ENCODE measurements around the gene RGMA.
"Not testable (repeated sequence)": the region's sequence is repeated elsewhere in the genome, so short reads cannot be mapped to it uniquely, and the experiment has no call there.

The RGMA gene

GRCh38 chr15:93034512-93034911 lies 54.5 kb downstream of the RGMA start:
- DNase-seq (ENCODE audit: low read depth) = no peak

- no peak for DNase-seq (ENCODE audit: low read depth)
Measured at GRCh38 chr15:93033434-93034045, 55.5 kb downstream of the RGMA start.

DNA sequence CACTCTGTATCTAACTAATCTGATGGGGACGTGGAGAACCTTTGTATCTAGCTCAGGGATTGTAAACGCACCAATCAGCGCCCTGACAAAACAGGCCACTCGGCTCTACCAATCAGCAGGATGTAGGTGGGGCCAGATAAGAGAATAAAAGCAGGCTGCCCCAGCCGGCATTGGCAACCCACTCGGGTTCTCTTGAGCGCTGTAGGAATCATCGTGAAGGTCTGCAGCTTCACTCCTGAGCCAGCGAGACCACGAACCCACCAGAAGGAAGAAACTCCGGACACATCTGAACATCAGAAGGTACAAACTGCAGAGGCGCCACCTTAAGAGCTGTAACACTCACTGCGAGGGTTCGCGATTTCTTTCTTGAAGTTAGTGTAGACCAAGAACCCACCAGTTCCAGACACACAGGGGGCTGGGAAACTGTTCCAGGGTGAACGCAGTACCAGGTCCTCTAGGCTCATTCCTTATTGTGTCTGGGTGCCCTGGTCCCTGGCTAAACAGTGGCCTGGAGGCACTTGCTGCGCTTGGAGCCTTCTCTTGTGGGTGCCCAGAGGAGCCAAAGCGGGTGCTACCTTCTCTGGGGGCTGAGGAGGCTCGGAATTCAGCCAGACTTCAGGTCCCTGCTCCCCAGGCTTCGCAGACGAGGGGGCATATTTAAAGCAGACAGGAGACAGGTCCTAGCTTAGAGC lies 56.4 kb downstream of the RGMA start:
- DNase-seq (ENCODE audit: low read depth) = not testable (repeated sequence)

GRCh38 chr15:93031557-93032384 lies 57.2 kb downstream of the RGMA start:
- DNase-seq (ENCODE audit: low read depth) = not testable (repeated sequence)

DNA sequence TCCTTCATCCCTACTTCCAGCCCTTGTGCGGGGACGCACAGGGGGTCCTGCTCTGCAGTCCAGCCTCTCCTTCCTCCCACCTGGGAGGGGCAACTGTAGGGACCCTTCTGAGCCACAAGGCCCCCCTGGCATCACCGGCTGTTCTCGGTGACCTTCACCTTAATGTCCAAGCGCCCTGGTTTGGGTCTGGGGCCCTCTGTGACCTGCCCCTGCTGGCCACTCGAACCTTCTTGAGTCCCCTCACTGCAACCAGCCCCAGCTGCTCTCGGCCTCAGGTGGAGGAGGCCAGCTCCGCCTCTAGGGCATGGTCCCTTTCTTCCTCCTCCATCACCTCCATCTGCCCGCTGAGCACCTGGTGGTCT lies 57.9 kb downstream of the RGMA start:
- no peak for DNase-seq (ENCODE audit: low read depth)

- DNase-seq (ENCODE audit: low read depth) = peak; percentile 53
Measured at GRCh38 chr15:93030430-93031102, 58.4 kb downstream of the RGMA start.

DNA sequence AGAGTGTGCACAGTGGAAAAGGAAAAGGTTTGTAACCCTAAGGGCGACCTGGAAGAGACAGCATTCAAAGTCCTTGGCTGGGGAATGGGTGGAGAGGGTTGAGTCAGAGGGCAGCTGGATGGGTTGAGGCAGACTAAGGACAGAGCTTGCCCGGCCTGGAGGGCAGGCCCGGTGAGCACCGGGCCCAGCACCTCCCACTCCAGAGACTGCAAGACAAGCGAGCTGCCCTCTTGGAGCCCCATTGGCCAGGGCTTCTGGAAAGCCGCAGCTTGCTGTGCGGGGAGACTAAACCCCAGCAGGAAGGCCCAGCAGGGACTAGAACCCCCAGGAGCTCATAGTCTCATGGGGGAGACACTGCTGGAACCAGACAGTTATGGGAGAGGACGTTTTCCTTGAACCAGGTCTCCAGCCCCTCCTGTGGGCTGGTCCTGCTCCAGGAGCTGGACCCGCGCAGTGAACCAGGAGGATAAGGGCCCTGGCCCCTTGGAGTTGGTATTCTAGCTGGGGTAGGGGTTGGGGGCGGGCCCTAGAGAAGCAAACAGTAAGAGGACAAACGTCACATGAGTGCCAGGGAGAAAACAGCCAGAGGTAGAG lies 59.1 kb downstream of the RGMA start:
- no peak for DNase-seq (ENCODE audit: low read depth)

DNA sequence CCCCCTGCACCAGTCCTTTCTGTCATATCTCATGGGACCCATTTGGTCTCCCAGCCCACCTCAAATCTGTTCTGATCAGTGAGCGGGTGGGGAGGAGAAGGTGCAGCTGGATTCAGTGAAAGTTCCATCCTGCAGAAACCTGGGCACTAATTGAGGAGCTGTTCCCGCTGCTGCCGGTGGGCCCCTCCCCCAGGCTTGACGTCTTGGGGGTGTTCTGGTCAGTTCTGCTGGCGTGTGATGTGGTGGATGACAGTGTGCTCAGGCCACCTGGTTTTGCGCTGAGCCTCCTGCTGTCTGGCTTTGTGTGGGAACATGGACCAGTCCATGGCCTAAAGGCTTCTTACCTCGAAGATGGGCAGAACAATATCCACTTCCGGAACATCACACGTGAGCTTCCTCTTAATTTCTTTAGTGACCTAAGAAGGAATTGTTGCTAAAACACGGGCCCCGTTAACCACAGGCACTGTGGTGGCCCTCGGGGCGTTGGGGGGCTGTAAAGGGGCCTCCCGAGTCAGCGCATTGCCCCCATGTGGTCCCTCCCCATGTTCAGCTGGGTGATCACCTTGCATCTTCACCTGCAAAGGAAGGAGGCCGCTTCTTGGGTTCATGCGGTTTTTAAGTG lies 59.7 kb downstream of the RGMA start:
- DNase-seq (ENCODE audit: low read depth) = no peak

DNA sequence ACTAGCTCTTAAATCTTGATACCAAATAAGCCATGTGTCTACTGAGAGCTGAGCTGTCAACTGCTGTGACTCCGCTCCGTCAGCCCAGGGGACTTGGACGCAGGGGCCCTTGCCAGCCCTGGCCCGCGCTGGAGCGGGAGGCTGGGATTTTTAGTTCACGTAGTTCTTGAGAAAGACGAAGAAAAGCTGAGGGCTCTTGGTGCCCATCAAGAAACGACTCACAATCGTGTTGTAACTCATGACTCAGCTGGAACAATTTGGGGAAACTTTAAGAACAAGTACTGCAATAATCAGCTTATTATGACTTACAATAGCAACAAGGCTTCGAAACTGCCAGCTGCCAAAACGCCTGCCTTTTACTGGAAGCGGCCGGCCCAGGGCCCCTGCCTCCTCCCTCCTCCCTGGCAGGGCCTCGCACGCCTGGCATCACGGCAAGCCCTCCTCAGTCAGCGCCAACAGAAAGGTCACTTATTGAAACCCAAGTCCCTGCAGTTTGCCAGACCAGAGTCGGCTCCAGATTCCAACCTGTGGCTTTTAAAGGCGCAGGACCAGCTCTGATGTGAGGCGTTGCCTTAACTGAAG lies 60.3 kb downstream of the RGMA start:
- peak; percentile 16 for DNase-seq (ENCODE audit: low read depth)

- DNase-seq (ENCODE audit: low read depth) = no peak
Measured at GRCh38 chr15:93028111-93028631, 60.8 kb downstream of the RGMA start.

DNA sequence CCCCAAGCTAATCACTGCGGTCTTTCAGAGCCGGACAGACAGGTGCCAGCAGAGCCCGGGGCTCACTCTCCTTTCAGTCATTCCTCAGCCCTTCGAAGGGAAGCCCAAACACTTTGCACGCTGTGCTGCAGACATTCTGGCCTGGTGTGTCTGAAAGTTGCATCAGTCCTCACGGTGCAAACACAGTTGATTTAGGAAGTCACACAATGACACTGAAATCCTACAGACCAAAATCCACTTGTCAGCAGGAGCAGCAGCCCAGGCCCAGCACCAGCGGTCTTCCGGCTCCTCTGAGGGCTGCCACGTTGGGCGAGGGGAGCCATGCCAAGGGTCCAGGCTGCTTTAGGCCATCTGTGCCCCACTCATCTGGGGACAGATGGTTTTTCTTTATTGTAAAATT lies 61.6 kb downstream of the RGMA start:
- no peak for DNase-seq (ENCODE audit: low read depth)

- DNase-seq (ENCODE audit: low read depth) = no peak
Measured at GRCh38 chr15:93026380-93026817, 62.6 kb downstream of the RGMA start.

DNA sequence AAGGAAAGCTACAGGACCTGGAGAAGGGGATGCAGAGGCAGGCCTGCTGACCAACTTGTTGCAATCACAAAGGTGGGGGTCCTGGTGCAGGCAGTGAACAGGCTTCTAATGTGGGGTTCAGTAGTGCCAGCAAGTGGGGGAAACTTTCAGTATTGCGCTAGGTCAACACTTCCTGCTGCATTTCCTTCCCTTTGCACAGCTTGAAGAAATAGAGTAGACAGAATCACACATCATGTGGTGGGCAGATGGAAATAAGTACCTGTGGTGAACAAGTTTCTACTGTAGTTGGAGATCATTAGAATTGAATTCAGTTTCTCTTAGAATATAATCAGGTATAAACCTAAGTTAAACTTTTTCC lies 63.4 kb downstream of the RGMA start:
- DNase-seq (ENCODE audit: low read depth) = no peak

DNA sequence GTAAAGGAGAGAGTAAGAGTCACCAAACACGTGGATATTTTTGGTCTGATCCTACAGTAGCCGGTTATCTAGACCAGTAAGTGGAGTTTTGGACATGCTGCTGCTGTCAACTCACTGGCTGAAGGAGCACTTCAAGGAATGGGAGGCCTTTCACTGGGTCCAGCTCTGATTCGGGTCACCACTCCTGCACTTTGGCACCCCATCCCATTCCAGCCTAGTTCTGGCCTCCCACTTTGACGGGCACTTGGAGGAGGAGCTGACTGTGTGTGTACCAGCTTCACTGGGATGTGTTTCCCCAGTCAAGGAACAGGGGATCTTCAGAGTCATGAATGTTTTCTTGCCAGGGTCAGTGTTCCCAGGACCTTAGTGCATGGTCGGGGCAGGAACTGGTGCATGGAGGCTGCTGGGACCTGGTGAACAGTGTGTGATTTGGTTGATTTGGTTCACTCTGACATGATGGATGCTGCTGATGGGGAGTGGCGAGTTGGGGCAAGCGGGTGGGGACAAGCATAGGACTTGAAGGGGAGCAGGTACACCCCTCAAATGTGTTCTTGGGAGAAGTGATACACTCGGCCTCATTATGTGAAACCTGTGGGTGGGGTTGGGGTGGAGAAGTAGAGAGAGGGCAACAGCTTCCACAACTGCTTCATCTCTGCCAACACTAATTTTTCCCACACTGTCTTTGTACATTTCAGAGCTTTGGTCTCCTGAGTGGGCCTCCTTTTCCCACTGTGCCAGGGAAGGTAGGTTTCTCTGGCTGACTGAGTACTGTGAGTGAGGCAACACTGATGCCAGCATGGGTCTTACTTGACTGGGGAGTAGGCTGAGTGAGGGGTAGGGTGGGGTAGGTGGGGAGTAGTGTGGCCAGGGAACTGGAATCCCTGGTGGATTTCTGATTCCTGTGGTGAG lies 64.0 kb downstream of the RGMA start:
- DNase-seq (ENCODE audit: low read depth) = no peak

- DNase-seq (ENCODE audit: low read depth) = no peak
Measured at GRCh38 chr15:93024293-93024692, 64.7 kb downstream of the RGMA start.

GRCh38 chr15:93020976-93021772 lies 67.8 kb downstream of the RGMA start:
- no peak for DNase-seq (ENCODE audit: low read depth)

DNA sequence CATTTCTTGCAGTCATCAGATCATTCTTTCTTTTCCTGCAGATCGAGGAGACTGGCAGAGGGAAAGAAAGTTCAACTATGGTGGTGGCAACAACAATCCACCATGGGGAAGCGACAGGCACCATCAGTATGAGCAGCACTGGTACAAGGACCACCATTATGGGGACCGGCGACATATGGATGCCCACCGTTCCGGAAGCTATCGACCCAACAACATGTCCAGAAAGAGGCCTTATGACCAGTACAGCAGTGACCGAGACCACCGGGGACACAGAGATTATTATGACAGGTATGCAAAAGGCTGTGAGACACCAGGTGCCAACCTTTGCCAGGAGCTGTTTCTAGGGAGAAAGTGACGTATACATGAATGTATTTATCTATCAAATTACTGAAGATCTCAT lies 69.0 kb downstream of the RGMA start:
- no peak for DNase-seq (ENCODE audit: low read depth)

GRCh38 chr15:93019090-93019489 lies 69.9 kb downstream of the RGMA start:
- no peak for DNase-seq (ENCODE audit: low read depth)

DNA sequence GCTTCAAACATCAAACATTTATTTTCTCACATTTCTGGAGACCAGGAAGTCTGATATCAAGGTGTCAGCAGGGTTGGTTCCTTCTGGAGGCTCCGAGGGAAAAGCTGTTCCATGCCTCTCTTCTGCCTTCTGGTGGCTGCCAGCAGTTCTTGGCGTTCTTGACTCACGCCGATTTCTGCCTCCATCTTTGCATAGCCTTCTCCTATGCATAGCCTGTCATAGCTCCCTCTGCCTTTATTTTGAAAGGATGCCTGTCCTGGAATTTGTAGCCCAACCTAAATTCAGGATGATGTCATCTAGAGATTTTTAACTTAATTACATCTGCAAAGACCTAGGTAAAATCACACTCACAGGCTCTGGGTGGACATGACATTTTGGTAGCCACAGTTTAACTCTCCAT lies 70.4 kb downstream of the RGMA start:
- no peak for DNase-seq (ENCODE audit: low read depth)

Data from activated T-cell treated with anti-CD3 and anti-CD28 coated beads for 48 hours (primary cell).